ENCODE data around the gene KATNB1. TPM values are rescaled to one million over a fixed set of nuclear protein-coding genes. Genes with fewer than 3 reads are reported as not detected.
"Not testable (repeated sequence)": the region's sequence is repeated elsewhere in the genome, so short reads cannot be mapped to it uniquely, and the experiment has no call there.

The KATNB1 gene
- total RNA-seq, 1 donor from 2014 or later = 8.7 TPM

GRCh38 chr16:57724531-57724930 lies 11.0 kb upstream of the KATNB1 start:
- DNase-seq (ENCODE audit: low spot score) = no peak

GRCh38 chr16:57725151-57725550 lies 10.4 kb upstream of the KATNB1 start:
- DNase-seq (ENCODE audit: low spot score) (no peak), ATAC-seq (no peak)

More at GRCh38 chr16:57724531-57724930, 11.0 kb upstream of the KATNB1 start:
- ATAC-seq = no peak

- ATAC-seq (no peak), DNase-seq (ENCODE audit: low spot score) (no peak)
These were observed 10.0 kb upstream of the KATNB1 start for GRCh38 chr16:57725554-57725953.

GRCh38 chr16:57725976-57726375 lies 9.6 kb upstream of the KATNB1 start:
- DNase-seq (ENCODE audit: low spot score) = no peak

GRCh38 chr16:57726433-57726947 lies 9.1 kb upstream of the KATNB1 start:
- no peak for DNase-seq (ENCODE audit: low spot score)

More at GRCh38 chr16:57725976-57726375, 9.6 kb upstream of the KATNB1 start:
- ATAC-seq = no peak

GRCh38 chr16:57727610-57728009 lies 8.0 kb upstream of the KATNB1 start:
- DNase-seq (ENCODE audit: low spot score) (no peak), ATAC-seq (no peak)

More at GRCh38 chr16:57726433-57726947, 9.1 kb upstream of the KATNB1 start:
- no peak for ATAC-seq

GRCh38 chr16:57728336-57729181 lies 7.0 kb upstream of the KATNB1 start:
- ATAC-seq (no peak), DNase-seq (ENCODE audit: low spot score) (no peak)

GRCh38 chr16:57729182-57729484 lies 6.4 kb upstream of the KATNB1 start:
- ATAC-seq (no peak), DNase-seq (ENCODE audit: low spot score) (no peak)

GRCh38 chr16:57729852-57730251 lies 5.7 kb upstream of the KATNB1 start:
- not testable (repeated sequence) for ATAC-seq; DNase-seq (ENCODE audit: low spot score)

GRCh38 chr16:57730771-57731730 lies 4.5 kb upstream of the KATNB1 start:
- ATAC-seq (no peak), DNase-seq (ENCODE audit: low spot score) (no peak)

GRCh38 chr16:57732037-57732436 lies 3.5 kb upstream of the KATNB1 start:
- no peak for ATAC-seq
- DNase-seq (ENCODE audit: low spot score) = no peak

GRCh38 chr16:57732714-57733113 lies 2.9 kb upstream of the KATNB1 start:
- DNase-seq (ENCODE audit: low spot score) = no peak
- ATAC-seq = no peak

- DNase-seq (ENCODE audit: low spot score) = no peak
- ATAC-seq = peak; percentile 9
These were observed 1.2 kb upstream of the KATNB1 start for GRCh38 chr16:57734308-57734924.

GRCh38 chr16:57734925-57735754 lies 430 bp upstream of the KATNB1 start:
- DNase-seq (ENCODE audit: low spot score) (peak; percentile 98), ATAC-seq (peak; percentile 89)

- DNase-seq (ENCODE audit: low spot score) (no peak), ATAC-seq (peak; percentile 10)
These were observed 1.1 kb downstream of the KATNB1 start for GRCh38 chr16:57736419-57737351.

GRCh38 chr16:57738844-57739243 lies 3.3 kb downstream of the KATNB1 start:
- ATAC-seq (no peak), DNase-seq (ENCODE audit: low spot score) (no peak)

- ATAC-seq = no peak
- DNase-seq (ENCODE audit: low spot score) = no peak
These were observed 4.3 kb downstream of the KATNB1 start for GRCh38 chr16:57739756-57740422.

- ATAC-seq (no peak), DNase-seq (ENCODE audit: low spot score) (no peak)
These were observed 5.0 kb downstream of the KATNB1 start for GRCh38 chr16:57740423-57741071.
